C4-2B (cell line): ENCODE measurements around the gene CAPNS2.

Source experiments
- CTCF ChIP-seq: fragments of 450-650 bp; conservative IDR thresholded peaks from 2 replicates; pipeline ENCODE4 v1.5.1; 2017; ENCODE audit warnings: mild to moderate bottlenecking
- ZFX ChIP-seq: fragments of 450-650 bp; IDR thresholded peaks from 2 replicates; pipeline ENCODE4 v1.6.1; 2017

- TF ChIP-seq CTCF = no peak
- no peak for TF ChIP-seq ZFX
These were observed 9.9 kb downstream of the CAPNS2 start for GRCh38 chr16:55576384-55576783.
